HG03097 (cell line): ENCODE data around the gene MAPRE3.

Source experiments
- ATAC-seq: cut with Tn5 transposase; IDR thresholded peaks from one replicate; pipeline ENCODE4 v1.9.1; 2021; ENCODE audit not compliant: unreplicated experiment, low FRiP score

MAPRE3 gene

GRCh38 chr2:27010139-27010538 is 39.7 kb downstream of the MAPRE3 start:
- ATAC-seq = no peak

GRCh38 chr2:27013738-27014137 is 43.3 kb downstream of the MAPRE3 start:
- ATAC-seq = no peak

- ATAC-seq = no peak
Measured at GRCh38 chr2:27014771-27015433, 44.5 kb downstream of the MAPRE3 start.

GRCh38 chr2:27016801-27017325 is 46.4 kb downstream of the MAPRE3 start:
- no peak for ATAC-seq

GRCh38 chr2:27018142-27018541 is 47.7 kb downstream of the MAPRE3 start:
- ATAC-seq = no peak

GRCh38 chr2:27019459-27019858 is 49.0 kb downstream of the MAPRE3 start:
- ATAC-seq = no peak

GRCh38 chr2:27019931-27020855 is 49.8 kb downstream of the MAPRE3 start:
- ATAC-seq = no peak

- no peak for ATAC-seq
Measured at GRCh38 chr2:27021253-27022049, 51.0 kb downstream of the MAPRE3 start.

GRCh38 chr2:27023740-27024139 is 53.3 kb downstream of the MAPRE3 start:
- ATAC-seq = no peak

GRCh38 chr2:27024188-27024587 is 53.8 kb downstream of the MAPRE3 start:
- ATAC-seq = no peak

- ATAC-seq = no peak
Measured at GRCh38 chr2:27024812-27025211, 54.4 kb downstream of the MAPRE3 start.

GRCh38 chr2:27025281-27025800 is 54.9 kb downstream of the MAPRE3 start:
- ATAC-seq = no peak

- no peak for ATAC-seq
Measured at GRCh38 chr2:27025861-27026851, 55.7 kb downstream of the MAPRE3 start.

- ATAC-seq = no peak
Measured at GRCh38 chr2:27027211-27027651, 56.8 kb downstream of the MAPRE3 start.

GRCh38 chr2:27029051-27029450 is 58.6 kb downstream of the MAPRE3 start:
- no peak for ATAC-seq

- peak; percentile 84 for ATAC-seq
Measured at GRCh38 chr2:27032495-27033252, 62.2 kb downstream of the MAPRE3 start, which contains the start of gene TMEM214. TMEM214 (plus strand) TSS chr2:27032965; CDS start chr2:27033016, 51 bp downstream.

- ATAC-seq = peak; percentile 7
Measured at GRCh38 chr2:27033253-27033852, 62.9 kb downstream of the MAPRE3 start.

GRCh38 chr2:27038012-27038411 is 67.6 kb downstream of the MAPRE3 start:
- ATAC-seq = no peak
